ENCODE measurements around the gene ELAC2.

ELAC2 gene

DNA sequence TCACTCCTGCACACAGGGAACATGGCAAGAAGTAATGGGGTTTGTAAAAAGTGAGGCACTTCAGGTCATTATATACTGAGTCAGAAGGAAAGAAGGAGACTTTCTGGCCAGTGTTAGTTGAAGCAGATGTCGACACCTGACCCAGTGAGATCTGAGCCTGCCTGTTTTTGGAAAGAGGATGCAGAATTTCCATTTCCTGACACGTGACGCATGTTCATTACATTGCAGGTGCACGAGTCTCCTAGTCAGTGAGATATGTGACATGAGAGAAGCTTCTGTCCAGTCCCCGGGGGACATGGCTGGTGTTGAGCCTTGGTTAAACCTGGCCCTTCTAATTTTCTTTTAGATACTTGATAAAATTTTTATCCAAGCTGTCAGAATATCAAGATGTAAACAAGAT lies 62.3 kb downstream of the ELAC2 start:
- no peak for DNase-seq (ENCODE audit: low spot score)

DNA sequence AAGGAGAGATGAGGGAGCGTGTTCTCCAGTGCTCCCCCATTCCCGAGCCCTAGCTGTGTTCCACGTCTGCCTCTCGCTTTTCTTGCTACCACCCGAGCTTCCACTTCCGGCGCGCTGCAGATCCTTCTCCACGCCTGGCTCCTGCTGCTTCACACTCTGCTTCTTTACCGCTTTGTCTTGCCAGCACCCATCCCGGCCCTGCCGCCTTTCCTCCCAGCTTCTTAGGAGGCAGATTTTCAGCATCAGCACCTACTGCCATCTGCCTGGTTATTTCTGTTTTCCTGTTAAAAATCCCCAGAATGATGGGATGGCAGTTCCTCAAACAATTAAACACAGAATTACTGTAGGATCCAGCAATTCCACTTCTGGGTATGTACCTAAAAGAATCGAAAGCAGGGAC lies 64.7 kb downstream of the ELAC2 start:
- peak; percentile 40 for DNase-seq (ENCODE audit: low spot score)

DNA sequence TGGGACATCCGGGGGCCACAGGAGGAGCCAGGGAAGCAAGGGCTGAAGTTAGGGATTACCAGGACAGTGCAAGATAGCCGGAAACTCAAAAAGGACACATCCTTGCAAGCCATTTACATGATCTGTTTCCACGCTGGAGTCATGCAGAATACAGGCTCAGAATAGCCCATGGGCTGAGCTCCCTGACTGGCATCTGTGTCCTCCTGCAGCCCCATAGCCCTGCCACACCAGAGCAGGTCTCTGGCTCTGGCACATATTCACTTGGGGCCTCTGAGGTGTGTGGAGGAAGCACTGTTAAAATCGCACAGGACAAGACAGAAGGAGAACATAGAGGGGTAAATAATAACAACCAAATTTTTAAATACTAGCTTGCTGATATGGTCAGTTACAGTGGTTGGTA lies 65.8 kb downstream of the ELAC2 start:
- DNase-seq (ENCODE audit: low spot score) = peak; percentile 18

DNA sequence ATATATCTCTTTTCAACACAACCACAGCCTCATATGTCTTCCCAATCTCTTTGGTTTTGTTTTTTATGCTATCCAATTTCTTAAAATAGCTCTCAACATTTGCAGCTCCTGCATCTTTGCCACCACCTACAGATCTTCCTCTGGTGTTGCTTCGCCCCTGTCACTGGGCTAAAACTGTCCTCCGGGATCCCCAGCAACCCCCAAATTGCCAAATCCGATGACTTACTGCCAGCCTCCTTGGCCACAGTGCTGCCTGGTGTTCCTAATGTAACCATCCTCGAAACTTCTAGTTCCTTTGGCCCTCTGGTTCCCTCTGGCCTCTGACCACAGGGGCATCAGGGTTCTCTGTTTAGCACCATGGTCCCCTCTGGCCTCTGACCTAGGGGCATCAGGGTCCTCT lies 70.8 kb downstream of the ELAC2 start:
- no peak for DNase-seq (ENCODE audit: low spot score)

Data from cerebellar cortex (tissue), 1 donor.